Breast epithelium (tissue), 4 donors: ENCODE data around the gene DNASE1L1. TPM values are rescaled to one million over a fixed set of nuclear protein-coding genes. Genes with fewer than 3 reads are reported as not detected.
A peak's percentile ranks its signal among the peaks of the same experiment; 100 is the strongest.

Source experiments
- DNase-seq, 2 donors: peaks; one replicate each; pipeline ENCODE4 v3.0.0-alpha.2; 2019; ENCODE audit warnings: low spot score in 2 of 2
- H3K27ac ChIP-seq, 2 donors: fragments of 200-600 bp; sonication (generic) in 1 of 2; one replicate each; pipeline ENCODE4 v1.5.1; 2016 to 2019; ENCODE audit warnings: mild to moderate bottlenecking in 1 of 2
- H3K27me3 ChIP-seq, 2 donors: fragments of 200-600 bp; sonication (generic) in 1 of 2; one replicate each; pipeline versions ENCODE4 v1.5.1 to v1.6.0; 2017 to 2019; ENCODE audit warnings: control low read depth in 1 of 2, mild to moderate bottlenecking in 1 of 2
- H3K36me3 ChIP-seq: fragments of 200-600 bp; one replicate; pipeline ENCODE4 v1.5.1; 2019
- H3K4me1 ChIP-seq, 2 donors: fragments of 200-600 bp; sonication (generic); one replicate each; pipeline ENCODE4 v1.5.1; 2016 to 2019; ENCODE audit warnings: control low read depth in 1 of 2
- H3K4me3 ChIP-seq, 3 donors: fragments of 200-600 bp; sonication (generic); 1 replicate in 2 of 3; 2 replicates in 1 of 3; pipeline ENCODE4 v1.5.1; 2016 to 2019; ENCODE audit warnings: mild to moderate bottlenecking in 3 of 3, moderate library complexity in 2 of 3
- H3K9me3 ChIP-seq, 2 donors: fragments of 200-600 bp; sonication (generic) in 1 of 2; one replicate each; pipeline ENCODE4 v1.5.1; 2016 to 2019; ENCODE audit warnings: control low read depth in 1 of 2
- POLR2A ChIP-seq: fragments of 450-650 bp; IDR thresholded peaks from one replicate; pipeline ENCODE4 v1.6.1; 2016; ENCODE audit warnings: antibody characterized with exemption, mild to moderate bottlenecking, moderate library complexity
- POLR2AphosphoS5 ChIP-seq, 3 donors: sonication (generic); formaldehyde crosslinking; IDR thresholded peaks; one replicate each; pipeline ENCODE4 v1.6.1; 2017; ENCODE audit warnings: antibody characterized with exemption in 3 of 3
- intact Hi-C: fragments of 100-400 bp; cut with DNase I; formaldehyde crosslinking; loops from one replicate; pipeline ENCODE4 v1.15.1; 2023; ENCODE audit warnings: low total_unique reads
- total RNA-seq, 3 donors: library from RNA; depleted of rRNA; stranded (reverse); fragments of >200 nt; gene quantifications; one replicate each; pipeline ENCODE4 v1.1.0, GENCODE V29; 2016
- TF ChIP-seq, protein P1 (sequence below), 3 donors: fragments of 450-650 bp; IDR thresholded peaks; one replicate each; pipeline ENCODE4 v1.5.1; 2016 to 2017; ENCODE audit warnings: antibody characterized with exemption in 3 of 3, mild to moderate bottlenecking in 3 of 3, moderate library complexity in 3 of 3

DNASE1L1 gene
- total RNA-seq, 3 donors from 2014 or later, result 26.2 to 44.3 (median 26.9) TPM

DNA sequence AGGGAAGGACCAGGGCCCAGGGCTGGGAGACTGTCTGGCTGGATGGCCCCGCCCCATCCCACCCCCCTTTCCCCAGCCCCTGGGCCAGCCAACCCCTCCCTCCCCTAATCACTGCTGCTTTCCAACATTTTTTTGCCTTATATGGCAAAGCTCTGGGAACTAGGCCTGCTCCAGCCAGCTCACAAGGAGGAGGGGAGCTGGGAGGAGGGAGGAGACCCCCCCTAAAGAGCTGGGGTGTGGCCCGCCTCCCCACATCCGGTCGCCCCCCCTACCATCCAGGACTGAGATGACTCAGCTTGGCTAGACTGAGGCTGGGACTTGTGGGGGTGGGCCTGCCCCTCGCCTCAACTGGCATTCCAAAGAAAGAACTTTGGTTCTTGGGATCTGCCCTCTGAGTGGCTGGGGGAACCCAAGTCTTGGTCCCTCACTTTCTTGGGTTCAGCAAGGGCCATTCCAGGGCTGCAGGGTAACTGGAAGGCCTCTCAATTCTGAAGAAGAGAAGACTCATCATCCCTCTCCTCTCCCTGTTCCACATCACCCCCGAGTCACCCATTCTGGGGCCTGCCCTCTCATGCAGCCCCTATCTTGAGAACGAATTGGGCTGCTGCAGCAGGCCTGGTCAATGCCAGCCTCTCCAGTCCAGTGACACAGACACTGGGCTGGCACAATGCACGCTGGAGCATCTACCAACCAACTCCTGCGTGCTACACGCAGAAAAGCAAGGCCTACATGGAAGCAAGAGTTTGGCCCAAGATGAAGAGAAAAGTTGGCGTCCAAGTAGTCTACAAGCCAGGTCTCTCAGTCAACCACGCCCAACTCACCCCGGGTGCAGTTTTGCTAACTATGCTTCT is 39.4 kb downstream of the DNASE1L1 start:
- Histone ChIP-seq H3K4me3 (peak overlapping the region; percentile 68 to 79 (median 68)), H3K36me3 (no peaks in the 10 kb centered on the region), H3K27ac (peak overlapping the region; percentile 91 to 97), H3K9me3 (no peaks in the 10 kb centered on the region), H3K4me1 (no peaks in the 10 kb centered on the region), H3K27me3 (peaks cover 0 to 18% of the 10 kb centered on the region in 2 donors)
- intact Hi-C loops, result no loop called here
- TF ChIP-seq POLR2AphosphoS5 (IDR thresholded peaks at IDR 0.05), result peak; percentile 13 to 43 (median 34)
- no peak for TF ChIP-seq POLR2A
- TF ChIP-seq, protein P1, sequence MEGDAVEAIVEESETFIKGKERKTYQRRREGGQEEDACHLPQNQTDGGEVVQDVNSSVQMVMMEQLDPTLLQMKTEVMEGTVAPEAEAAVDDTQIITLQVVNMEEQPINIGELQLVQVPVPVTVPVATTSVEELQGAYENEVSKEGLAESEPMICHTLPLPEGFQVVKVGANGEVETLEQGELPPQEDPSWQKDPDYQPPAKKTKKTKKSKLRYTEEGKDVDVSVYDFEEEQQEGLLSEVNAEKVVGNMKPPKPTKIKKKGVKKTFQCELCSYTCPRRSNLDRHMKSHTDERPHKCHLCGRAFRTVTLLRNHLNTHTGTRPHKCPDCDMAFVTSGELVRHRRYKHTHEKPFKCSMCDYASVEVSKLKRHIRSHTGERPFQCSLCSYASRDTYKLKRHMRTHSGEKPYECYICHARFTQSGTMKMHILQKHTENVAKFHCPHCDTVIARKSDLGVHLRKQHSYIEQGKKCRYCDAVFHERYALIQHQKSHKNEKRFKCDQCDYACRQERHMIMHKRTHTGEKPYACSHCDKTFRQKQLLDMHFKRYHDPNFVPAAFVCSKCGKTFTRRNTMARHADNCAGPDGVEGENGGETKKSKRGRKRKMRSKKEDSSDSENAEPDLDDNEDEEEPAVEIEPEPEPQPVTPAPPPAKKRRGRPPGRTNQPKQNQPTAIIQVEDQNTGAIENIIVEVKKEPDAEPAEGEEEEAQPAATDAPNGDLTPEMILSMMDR (IDR thresholded peaks at IDR 0.05), result no peak
- peak; percentile 61 to 86 for DNase-seq

DNA sequence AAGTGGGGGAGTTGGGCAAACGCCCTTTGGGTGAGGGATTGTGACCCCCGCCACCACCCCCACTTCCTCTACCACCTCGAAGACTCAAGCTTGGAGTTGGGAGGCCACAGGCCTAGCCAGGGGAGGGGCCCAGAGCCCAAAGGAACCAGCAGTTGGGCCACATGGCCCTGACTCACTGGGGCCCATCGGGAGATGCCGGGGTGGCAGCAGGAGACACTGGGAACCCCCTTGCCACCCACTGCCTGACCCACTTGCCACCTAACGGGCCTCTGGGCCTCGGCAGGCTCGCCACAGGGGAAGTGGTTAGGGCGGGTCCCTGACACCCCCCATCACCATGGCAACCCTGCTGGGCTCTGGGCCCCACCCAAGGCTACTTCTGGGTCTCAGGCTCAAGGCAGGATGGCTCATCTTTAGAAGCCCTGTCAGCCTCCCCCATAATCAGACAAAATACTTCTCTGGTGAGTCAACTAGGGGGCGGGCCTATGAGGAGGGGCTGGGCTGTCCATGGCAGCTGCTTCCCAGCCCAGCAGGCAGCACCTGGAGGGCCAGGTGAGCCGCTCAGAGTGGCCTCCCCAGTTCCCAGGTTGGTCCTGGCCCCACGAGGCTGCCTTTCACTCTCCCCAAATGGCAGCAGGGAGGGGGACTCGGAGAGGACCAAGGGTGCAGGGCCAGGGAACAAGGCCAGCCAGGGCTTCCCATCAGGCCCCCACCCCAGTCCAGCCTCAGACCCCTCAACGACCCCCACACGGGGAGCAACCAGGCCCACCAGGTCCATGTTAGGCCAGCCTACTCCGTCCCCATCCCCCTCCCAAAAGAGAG is 40.2 kb downstream of the DNASE1L1 start:
- DNase-seq, result peak in 1 of 2 donors; percentile 78
- Histone ChIP-seq H3K4me3 (peak overlapping the region; percentile 68 to 79 (median 68)), H3K9me3 (no peaks in the 10 kb centered on the region), H3K27me3 (peaks cover 0 to 18% of the 10 kb centered on the region in 2 donors), H3K27ac (peak overlapping the region; percentile 91 to 97), H3K36me3 (no peaks in the 10 kb centered on the region), H3K4me1 (no peaks in the 10 kb centered on the region)
- intact Hi-C loops, result no loop called here
- TF ChIP-seq POLR2AphosphoS5 (IDR thresholded peaks at IDR 0.05), result peak in 2 of 3 donors; percentile 25 to 41
- TF ChIP-seq, protein P1 (IDR thresholded peaks at IDR 0.05), result no peak

DNA sequence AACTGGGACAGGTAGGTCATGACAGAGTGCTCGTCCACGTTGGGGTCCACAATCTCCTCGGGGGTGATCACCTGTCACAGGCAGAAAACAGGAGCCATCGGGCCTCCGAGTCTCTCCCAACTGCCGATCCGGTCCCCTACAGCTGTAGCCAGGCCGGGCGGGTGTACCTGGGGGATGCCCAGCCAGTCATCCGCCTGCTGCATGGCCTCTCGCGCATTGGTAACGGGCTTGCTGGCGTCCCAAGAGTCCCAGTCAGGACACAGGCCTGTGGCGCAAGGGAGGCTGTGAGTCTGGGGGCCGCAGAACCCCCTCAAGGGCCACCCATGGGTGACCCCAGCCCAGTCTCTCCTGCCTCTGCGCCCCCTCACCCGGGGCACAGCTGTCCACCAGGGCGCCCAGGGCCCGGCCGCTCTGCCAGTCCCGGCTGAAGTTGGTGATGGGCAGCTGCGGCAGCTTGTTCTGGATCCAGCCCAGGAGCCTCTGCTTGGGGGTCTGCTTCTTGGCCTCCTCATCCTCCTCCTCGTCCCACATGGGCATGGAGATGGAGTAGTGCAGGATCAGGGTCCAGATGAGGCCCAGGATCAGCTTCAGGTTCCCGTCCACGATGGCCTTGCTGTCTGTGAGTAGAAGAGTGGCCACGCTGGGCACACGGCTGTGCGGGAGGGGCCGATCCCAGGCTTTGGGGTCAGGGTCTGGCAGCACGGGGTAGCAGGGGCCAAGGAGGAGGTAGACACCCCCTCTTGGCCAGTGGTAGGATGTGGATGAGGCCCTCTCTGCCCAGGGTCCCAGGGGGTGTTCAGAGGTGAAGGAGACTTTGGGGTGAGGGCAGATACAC is 41.4 kb downstream of the DNASE1L1 start:
- H3K27me3 ChIP-seq, result peaks cover 0 to 8% of the 10 kb centered on the region in 2 donors
- no peaks in the 10 kb centered on the region for H3K9me3 ChIP-seq
- peak overlapping the region; percentile 91 to 97 for H3K27ac ChIP-seq
- intact Hi-C loops, result no loop called here
- no peak for DNase-seq
- H3K4me3 ChIP-seq, result peak overlapping the region in 2 of 3 donors; percentile 68 to 79
- H3K4me1 ChIP-seq, result no peaks in the 10 kb centered on the region
- no peaks in the 10 kb centered on the region for H3K36me3 ChIP-seq
- TF ChIP-seq POLR2A, result no peak
- TF ChIP-seq POLR2AphosphoS5 (IDR thresholded peaks at IDR 0.05), result no peak
- TF ChIP-seq, protein P1 (IDR thresholded peaks at IDR 0.05), result no peak

DNA sequence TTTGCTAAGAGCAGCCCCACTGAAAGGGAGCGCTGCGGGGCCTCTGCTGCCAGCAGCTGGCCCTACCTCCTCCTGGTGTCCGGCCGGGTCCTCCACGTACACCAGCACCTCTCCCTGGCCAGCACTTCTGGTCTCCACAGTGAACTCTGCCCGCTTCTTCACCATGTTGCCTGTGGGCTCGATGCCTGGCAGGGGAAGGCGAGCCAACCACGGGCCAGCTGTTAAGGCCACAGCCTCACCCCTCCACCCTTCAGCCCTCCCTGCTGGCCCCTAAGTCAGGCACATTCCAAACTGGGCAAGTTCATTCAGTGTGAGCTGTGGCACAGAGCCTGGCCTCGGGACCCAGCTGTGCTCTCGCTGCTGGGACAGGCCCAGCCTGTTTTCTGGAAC is 42.4 kb downstream of the DNASE1L1 start:
- Histone ChIP-seq H3K27ac (peak overlapping the region; percentile 91 to 97), H3K27me3 (peaks cover 0 to 3% of the 10 kb centered on the region in 2 donors), H3K36me3 (no peaks in the 10 kb centered on the region), H3K9me3 (no peaks in the 10 kb centered on the region), H3K4me1 (no peaks in the 10 kb centered on the region), H3K4me3 (no peak overlapping the region)
- peak in 1 of 2 donors; percentile 52 for DNase-seq
- intact Hi-C loops, result no loop called here
- TF ChIP-seq POLR2A (no peak), POLR2AphosphoS5 (IDR thresholded peaks at IDR 0.05) (no peak)
- TF ChIP-seq, protein P1 (IDR thresholded peaks at IDR 0.05), result no peak
